Keratinocyte (primary cell): ENCODE measurements around the gene HOXB4. TPM values are rescaled to one million over a fixed set of nuclear protein-coding genes. Genes with fewer than 3 reads are reported as not detected.

Experiments
- DNase-seq: peaks from one replicate; pipeline ENCODE4 v3.0.0-alpha.2; 2011; ENCODE audit warnings: low read depth, missing footprints, low spot score
- FAIRE-seq: peaks from 2 replicates; lab custom pipeline; 2011; peaks lifted over from hg19 to GRCh38; lab: Jason Lieb, UNC
- H2AFZ ChIP-seq: 2 replicates; pipeline ENCODE4 v1.6.0; 2012; ENCODE audit warnings: low read length, control low read depth, inconsistent platforms; ENCODE audit not compliant: control insufficient read depth
- H3K27ac ChIP-seq: 2 replicates; pipeline ENCODE4 v1.5.1; 2011; ENCODE audit warnings: low read length; ENCODE audit not compliant: control insufficient read depth, insufficient read depth
- H3K27me3 ChIP-seq: 3 replicates; pipeline ENCODE4 v1.6.0; 2011; ENCODE audit warnings: low read length; ENCODE audit not compliant: control insufficient read depth, insufficient read depth; ENCODE audit errors: extremely low read depth
- H3K36me3 ChIP-seq, 2 experiments: 2 replicates in 1 of 2; 3 replicates in 1 of 2; pipeline ENCODE4 v1.5.1; 2011; ENCODE audit warnings: low read length in 2 of 2, mild to moderate bottlenecking in 1 of 2; ENCODE audit not compliant: control insufficient read depth in 2 of 2, insufficient read depth in 2 of 2; ENCODE audit errors: extremely low read depth in 1 of 2
- H3K4me1 ChIP-seq: 3 replicates; pipeline ENCODE4 v1.5.1; 2011; ENCODE audit warnings: low read length; ENCODE audit not compliant: control insufficient read depth, insufficient read depth; ENCODE audit errors: extremely low read depth
- H3K4me2 ChIP-seq: 3 replicates; pipeline ENCODE4 v1.6.0; 2011; ENCODE audit warnings: low read depth, low read length; ENCODE audit not compliant: control insufficient read depth, insufficient read depth; ENCODE audit errors: extremely low read depth
- H3K4me3 ChIP-seq, 3 experiments: fragments of 200-600 bp in 1 of 3; sonication (generic) in 1 of 3; 2 replicates in 2 of 3; 3 replicates in 1 of 3; pipeline ENCODE4 v1.5.1; 2011 to 2016; ENCODE audit warnings: low read length in 3 of 3, mild to moderate bottlenecking in 3 of 3, control low read depth in 2 of 3, inconsistent platforms in 1 of 3, low read depth in 1 of 3, mixed read lengths in 1 of 3, mixed run types in 1 of 3, moderate library complexity in 1 of 3; ENCODE audit not compliant: control insufficient read depth in 2 of 3, insufficient read depth in 2 of 3; ENCODE audit errors: extremely low read depth in 1 of 3
- H3K79me2 ChIP-seq: 2 replicates; pipeline ENCODE4 v1.6.0; 2012; ENCODE audit warnings: low read length; ENCODE audit not compliant: control insufficient read depth, insufficient read depth
- H3K9ac ChIP-seq: 3 replicates; pipeline ENCODE4 v1.6.0; 2011; ENCODE audit warnings: low read length; ENCODE audit not compliant: control insufficient read depth, insufficient read depth; ENCODE audit errors: extremely low read depth
- H3K9me1 ChIP-seq: 3 replicates; pipeline ENCODE4 v1.6.0; 2011; ENCODE audit warnings: low read length; ENCODE audit not compliant: control insufficient read depth, insufficient read depth; ENCODE audit errors: extremely low read depth
- H3K9me3 ChIP-seq: 2 replicates; pipeline ENCODE4 v1.5.1; 2012; ENCODE audit warnings: low read depth, low read length; ENCODE audit not compliant: control insufficient read depth
- H4K20me1 ChIP-seq: 3 replicates; pipeline ENCODE4 v1.6.0; 2011; ENCODE audit warnings: low read length; ENCODE audit not compliant: control insufficient read depth, insufficient read depth; ENCODE audit errors: extremely low read depth
- EZH2 ChIP-seq: IDR thresholded peaks from one replicate; pipeline ENCODE4 v1.6.1; 2012; ENCODE audit warnings: inconsistent platforms, mild to moderate bottlenecking, low read length, moderate library complexity
- dilution Hi-C: fragments of 300-500 bp; cut with MboI; formaldehyde crosslinking; loops from one replicate; pipeline ENCODE4 v1.7.0; 2020; ENCODE audit warnings: low sequenced_read_pairs; ENCODE audit not compliant: extremely low pct_ligation_motif_present
- polyA plus RNA-seq, 5 experiments: library from polyadenylated mRNA; depleted of rRNA in 3 of 5; stranded (reverse) in 3 of 5; stranded (forward) in 1 of 5; unstranded in 1 of 5; fragments of >200 nt; gene quantifications; 1 replicate in 1 of 5; 2 replicates in 3 of 5; 3 replicates in 1 of 5; pipeline versions ENCODE4 v1.2.1 to v1.2.3, GENCODE V29; 2011 to 2012; ENCODE audit warnings: missing spikeins in 2 of 5, low read depth in 1 of 5, low replicate concordance in 1 of 5
- TF ChIP-seq, protein P1 (sequence below), 3 experiments: IDR thresholded peaks in 1 of 3; conservative IDR thresholded peaks in 1 of 3; optimal IDR thresholded peaks in 1 of 3; 2 replicates in 2 of 3; 3 replicates in 1 of 3; pipeline versions ENCODE3 to v1.5.1; 2011; ENCODE audit warnings: low read length in 3 of 3, mild to moderate bottlenecking in 3 of 3, moderate library complexity in 2 of 3, control low read depth in 1 of 3, inconsistent platforms in 1 of 3; ENCODE audit not compliant: insufficient read depth in 2 of 3; ENCODE audit errors: extremely low read depth in 1 of 3

The HOXB4 gene
- polyA plus RNA-seq, 1 donor (not counting 4 experiments of a cell fraction or from before 2014, with no cell fraction given): 0.59 TPM

DNA sequence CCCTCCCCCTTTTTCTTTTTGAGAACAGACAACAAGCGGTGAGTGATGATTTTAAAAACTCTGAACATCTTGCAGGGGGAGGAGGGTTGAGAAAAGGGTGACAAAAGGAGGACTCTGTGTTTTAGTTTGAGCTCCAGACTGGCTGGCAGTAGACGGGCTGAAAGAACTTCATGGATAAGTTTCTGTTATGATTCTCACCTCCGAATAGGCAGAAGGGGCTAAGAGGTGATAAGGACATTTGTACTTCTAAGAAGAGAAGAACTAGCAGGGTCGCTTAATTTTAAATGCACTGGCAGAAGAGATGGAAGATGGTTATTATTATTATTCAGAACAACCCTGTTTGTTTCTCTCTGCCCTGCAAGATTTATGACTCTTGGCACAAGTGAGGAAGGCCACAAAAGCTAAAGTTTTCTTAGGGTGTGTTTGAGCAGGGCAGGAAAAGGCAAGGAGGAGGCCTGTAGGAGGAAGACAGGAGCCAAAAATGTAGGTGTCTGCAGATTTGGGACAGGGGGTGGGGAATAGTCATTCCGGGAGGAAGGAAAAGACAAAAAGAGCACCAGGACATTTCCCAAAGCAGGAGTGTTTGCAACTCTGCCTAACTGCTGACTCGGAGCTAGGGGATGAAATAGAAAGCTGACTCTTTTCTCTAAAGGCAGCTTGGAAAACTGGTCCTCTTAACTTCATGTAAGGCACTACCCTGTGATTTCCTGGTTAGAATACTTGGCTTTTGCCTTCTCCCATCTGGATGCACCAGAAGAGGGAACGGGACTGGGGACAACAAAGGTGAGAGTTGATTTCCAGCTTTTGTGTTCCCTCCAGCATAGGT lies 21.4 kb downstream of the HOXB4 start:
- no peaks in the 10 kb centered on the region for H3K9me1 ChIP-seq
- no peak overlapping the region for H3K27ac ChIP-seq
- H2AFZ ChIP-seq: peak overlapping the region; percentile 24
- H4K20me1 ChIP-seq: no peaks in the 10 kb centered on the region
- H3K9ac ChIP-seq: no peak overlapping the region
- peaks cover 19% of the 10 kb centered on the region for H3K27me3 ChIP-seq
- no peaks in the 10 kb centered on the region for H3K79me2 ChIP-seq
- TF ChIP-seq, protein P1, sequence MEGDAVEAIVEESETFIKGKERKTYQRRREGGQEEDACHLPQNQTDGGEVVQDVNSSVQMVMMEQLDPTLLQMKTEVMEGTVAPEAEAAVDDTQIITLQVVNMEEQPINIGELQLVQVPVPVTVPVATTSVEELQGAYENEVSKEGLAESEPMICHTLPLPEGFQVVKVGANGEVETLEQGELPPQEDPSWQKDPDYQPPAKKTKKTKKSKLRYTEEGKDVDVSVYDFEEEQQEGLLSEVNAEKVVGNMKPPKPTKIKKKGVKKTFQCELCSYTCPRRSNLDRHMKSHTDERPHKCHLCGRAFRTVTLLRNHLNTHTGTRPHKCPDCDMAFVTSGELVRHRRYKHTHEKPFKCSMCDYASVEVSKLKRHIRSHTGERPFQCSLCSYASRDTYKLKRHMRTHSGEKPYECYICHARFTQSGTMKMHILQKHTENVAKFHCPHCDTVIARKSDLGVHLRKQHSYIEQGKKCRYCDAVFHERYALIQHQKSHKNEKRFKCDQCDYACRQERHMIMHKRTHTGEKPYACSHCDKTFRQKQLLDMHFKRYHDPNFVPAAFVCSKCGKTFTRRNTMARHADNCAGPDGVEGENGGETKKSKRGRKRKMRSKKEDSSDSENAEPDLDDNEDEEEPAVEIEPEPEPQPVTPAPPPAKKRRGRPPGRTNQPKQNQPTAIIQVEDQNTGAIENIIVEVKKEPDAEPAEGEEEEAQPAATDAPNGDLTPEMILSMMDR (optimal IDR thresholded peaks at IDR 0.05 in 1 of 3, IDR thresholded peaks at IDR 0.05 in 1 of 3, conservative IDR thresholded peaks at IDR 0.05 in 1 of 3; ENCODE audit: extremely low read depth in 1 of 3, insufficient read depth in 2 of 3, low read length in 3 of 3): no peak
- no peak for TF ChIP-seq EZH2
- FAIRE-seq (peak; percentile 63), DNase-seq (no peak)
- dilution Hi-C loops: no loop called here
- peak overlapping the region; percentile 49 for H3K4me2 ChIP-seq
- H3K9me3 ChIP-seq: no peaks in the 10 kb centered on the region
- peaks cover 0 to 3% of the 10 kb centered on the region in 2 experiments for H3K36me3 ChIP-seq
- H3K4me3 ChIP-seq: no peak overlapping the region
- H3K4me1 ChIP-seq: peaks cover 14% of the 10 kb centered on the region

DNA sequence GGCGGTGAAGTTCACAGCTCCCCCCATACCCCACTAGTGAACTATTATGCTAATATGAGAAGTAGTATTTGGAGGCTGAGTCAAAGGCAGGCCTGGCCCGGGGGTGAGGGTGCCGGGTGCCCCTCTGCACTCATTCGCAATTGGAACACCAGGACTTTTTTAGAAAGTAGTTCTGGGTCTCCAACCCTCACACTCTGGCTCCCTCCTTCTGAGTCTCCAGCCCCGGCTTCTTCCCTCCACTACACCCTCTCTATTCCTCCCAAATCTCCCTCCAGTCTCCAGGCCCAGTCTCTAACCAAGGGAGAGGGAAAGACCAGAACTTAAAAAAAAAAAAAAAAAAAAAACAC lies 21.9 kb downstream of the HOXB4 start:
- FAIRE-seq (no peak), DNase-seq (no peak)
- H3K9me3 ChIP-seq: no peaks in the 10 kb centered on the region
- H4K20me1 ChIP-seq: no peaks in the 10 kb centered on the region
- H3K36me3 ChIP-seq: peaks cover 0 to 3% of the 10 kb centered on the region in 2 experiments
- peaks cover 19% of the 10 kb centered on the region for H3K27me3 ChIP-seq
- peaks cover 14% of the 10 kb centered on the region for H3K4me1 ChIP-seq
- H3K79me2 ChIP-seq: no peaks in the 10 kb centered on the region
- H3K9me1 ChIP-seq: no peaks in the 10 kb centered on the region
- TF ChIP-seq, protein P1 (optimal IDR thresholded peaks at IDR 0.05 in 1 of 3, IDR thresholded peaks at IDR 0.05 in 1 of 3, conservative IDR thresholded peaks at IDR 0.05 in 1 of 3; ENCODE audit: extremely low read depth in 1 of 3, insufficient read depth in 2 of 3, low read length in 3 of 3): no peak
- no peak for TF ChIP-seq EZH2
- H2AFZ ChIP-seq: no peak overlapping the region
- H3K27ac ChIP-seq: no peak overlapping the region
- H3K4me2 ChIP-seq: peak overlapping the region; percentile 67
- dilution Hi-C loops: no loop called here
- no peak overlapping the region for H3K4me3 ChIP-seq
- no peak overlapping the region for H3K9ac ChIP-seq
